Loucy (cell line): Measurements from ENCODE around the gene DPEP3.

Source experiments
- H2AFZ ChIP-seq: fragments of 200-600 bp; sonication (generic); 2 replicates; pipeline ENCODE4 v1.6.0; 2016; ENCODE audit warnings: antibody characterized with exemption, mild to moderate bottlenecking, low read length, moderate library complexity
- H3F3A ChIP-seq: fragments of 200-600 bp; 2 replicates; pipeline ENCODE4 v1.6.0; 2016; ENCODE audit warnings: antibody characterized with exemption, low read depth, mild to moderate bottlenecking
- H3K27me3 ChIP-seq: fragments of 200-600 bp; sonication (generic); 2 replicates; pipeline ENCODE4 v1.6.1; 2014; ENCODE audit warnings: low read length, mild to moderate bottlenecking; ENCODE audit not compliant: insufficient read depth, poor library complexity, severe bottlenecking
- H3K36me3 ChIP-seq: fragments of 200-600 bp; sonication (generic); 2 replicates; pipeline ENCODE4 v1.6.1; 2016; ENCODE audit warnings: low read length; ENCODE audit not compliant: insufficient read depth
- H3K4me1 ChIP-seq: fragments of 200-600 bp; sonication (generic); 2 replicates; pipeline ENCODE4 v1.5.1; 2014; ENCODE audit warnings: low read length, mild to moderate bottlenecking; ENCODE audit not compliant: insufficient read depth, poor library complexity, severe bottlenecking
- H3K4me2 ChIP-seq: fragments of 200-600 bp; sonication (generic); 2 replicates; pipeline ENCODE4 v1.6.0; 2014; ENCODE audit warnings: antibody characterized with exemption, low read length, low read depth, mild to moderate bottlenecking; ENCODE audit not compliant: poor library complexity, severe bottlenecking
- H3K4me3 ChIP-seq: fragments of 200-600 bp; sonication (generic); 2 replicates; pipeline ENCODE4 v1.5.1; 2014; ENCODE audit warnings: low read length, mild to moderate bottlenecking, mixed read lengths; ENCODE audit not compliant: poor library complexity, severe bottlenecking
- H3K79me2 ChIP-seq: fragments of 200-600 bp; sonication (generic); 2 replicates; pipeline ENCODE4 v1.6.1; 2014; ENCODE audit warnings: low read length; ENCODE audit not compliant: insufficient read depth
- H3K9ac ChIP-seq: fragments of 200-600 bp; sonication (generic); 2 replicates; pipeline ENCODE4 v1.6.0; 2014; ENCODE audit warnings: mild to moderate bottlenecking, low read depth, low read length, moderate library complexity; ENCODE audit not compliant: poor library complexity, severe bottlenecking
- H3K9me2 ChIP-seq: fragments of 200-600 bp; sonication (generic); replicated peaks from 2 replicates; pipeline ENCODE4 v1.6.1; 2016; ENCODE audit warnings: low read depth, low read length, mixed read lengths
- H3K9me3 ChIP-seq: fragments of 200-600 bp; sonication (generic); 2 replicates; pipeline ENCODE4 v1.6.1; 2014; ENCODE audit warnings: mild to moderate bottlenecking, antibody characterized with exemption, low read length, low read depth; ENCODE audit not compliant: insufficient read depth
- H4K20me1 ChIP-seq: fragments of 200-600 bp; sonication (generic); 2 replicates; pipeline ENCODE4 v1.6.0; 2014; ENCODE audit warnings: antibody characterized with exemption, low read length, mild to moderate bottlenecking; ENCODE audit not compliant: insufficient read depth, poor library complexity, severe bottlenecking
- CTCF ChIP-seq: fragments of 200-600 bp; sonication (generic); conservative IDR thresholded peaks from 2 replicates; pipeline ENCODE4 v1.5.1; 2014; ENCODE audit warnings: mild to moderate bottlenecking, antibody characterized with exemption, low read length
- EZH2phosphoT487 ChIP-seq: fragments of 200-600 bp; IDR thresholded peaks from 2 replicates; pipeline ENCODE4 v1.6.1; 2018; ENCODE audit warnings: antibody characterized with exemption, mild to moderate bottlenecking, moderate library complexity, borderline replicate concordance

Gene DPEP3

GRCh38 chr16:67930191-67930590 is 50.1 kb downstream of the DPEP3 start:
- H3K36me3 ChIP-seq: peaks cover 13% of the 10 kb centered on the region; the same call in 1 of the 2 replicates
- TF ChIP-seq CTCF: no peak
- TF ChIP-seq EZH2phosphoT487: no peak

GRCh38 chr16:67928561-67929364 is 51.5 kb downstream of the DPEP3 start:
- no peaks in the 10 kb centered on the region for H3K9me2 ChIP-seq
- H3K9me3 ChIP-seq: no peaks in the 10 kb centered on the region
- no peaks in the 10 kb centered on the region for H4K20me1 ChIP-seq
- no peaks in the 10 kb centered on the region for H3K79me2 ChIP-seq
- peaks cover 3% of the 10 kb centered on the region for H3K4me1 ChIP-seq
- TF ChIP-seq EZH2phosphoT487 (no peak), CTCF (peak; percentile 85)
- H3K9ac ChIP-seq: no peak overlapping the region
- no peak overlapping the region for H3K4me2 ChIP-seq
- H2AFZ ChIP-seq: no peak overlapping the region
- no peaks in the 10 kb centered on the region for H3F3A ChIP-seq
- peaks cover 13% of the 10 kb centered on the region; the same call in 1 of the 2 replicates for H3K36me3 ChIP-seq
- no peak overlapping the region for H3K4me3 ChIP-seq
- no peaks in the 10 kb centered on the region for H3K27me3 ChIP-seq

More at GRCh38 chr16:67930191-67930590, 50.1 kb downstream of the DPEP3 start:
- H3K79me2 ChIP-seq: peaks cover 3% of the 10 kb centered on the region; the same call in 1 of the 2 replicates
- no peak overlapping the region for H3K4me3 ChIP-seq
- no peaks in the 10 kb centered on the region for H3K9me2 ChIP-seq
- H2AFZ ChIP-seq: no peak overlapping the region
- no peaks in the 10 kb centered on the region for H3K27me3 ChIP-seq
- H4K20me1 ChIP-seq: peaks cover 4% of the 10 kb centered on the region
- H3K4me1 ChIP-seq: peaks cover 6% of the 10 kb centered on the region
- H3F3A ChIP-seq: no peaks in the 10 kb centered on the region
- no peaks in the 10 kb centered on the region for H3K9me3 ChIP-seq
- no peak overlapping the region for H3K4me2 ChIP-seq
- H3K9ac ChIP-seq: no peak overlapping the region

- peaks cover 3% of the 10 kb centered on the region for H3K4me1 ChIP-seq
- H3K36me3 ChIP-seq: peaks cover 13% of the 10 kb centered on the region; the same call in 1 of the 2 replicates
- no peak for TF ChIP-seq CTCF
- no peak for TF ChIP-seq EZH2phosphoT487
- H3K9me3 ChIP-seq: no peaks in the 10 kb centered on the region
- H3K4me2 ChIP-seq: no peak overlapping the region
- H3K9me2 ChIP-seq: no peaks in the 10 kb centered on the region
- H3K27me3 ChIP-seq: no peaks in the 10 kb centered on the region
- no peak overlapping the region for H2AFZ ChIP-seq
- no peaks in the 10 kb centered on the region for H4K20me1 ChIP-seq
- H3F3A ChIP-seq: no peaks in the 10 kb centered on the region
- H3K9ac ChIP-seq: no peak overlapping the region
- H3K79me2 ChIP-seq: no peaks in the 10 kb centered on the region
- no peak overlapping the region for H3K4me3 ChIP-seq
Observed at GRCh38 chr16:67928147-67928546, 52.2 kb downstream of the DPEP3 start.
